Measurements from ENCODE around the gene OR52R1. TPM values are rescaled to one million over a fixed set of nuclear protein-coding genes. Genes with fewer than 3 reads are reported as not detected.

OR52R1 gene
- total and polyA plus RNA-seq, 2 donors (not counting 3 experiments of a cell fraction or from before 2014, with no cell fraction given) = not detected

DNA sequence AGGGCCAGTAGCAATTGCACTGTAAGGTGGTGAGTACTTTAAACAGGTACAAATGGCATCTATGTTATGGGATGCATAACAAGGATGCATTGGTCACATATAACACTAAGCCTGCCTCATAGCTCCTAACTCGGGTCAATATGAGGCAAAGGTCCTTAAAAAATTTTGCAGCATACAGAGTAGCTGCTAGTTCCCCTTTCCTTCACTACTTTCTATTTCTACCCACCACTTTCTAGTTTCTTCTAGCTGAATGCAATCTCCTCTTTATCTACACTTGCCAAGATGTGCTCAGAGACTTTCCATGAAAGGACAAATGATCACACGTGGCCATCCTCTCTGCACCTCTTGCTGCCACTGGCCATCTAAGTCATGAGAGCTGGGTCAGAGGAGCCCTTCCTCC lies 26.7 kb upstream of the OR52R1 start:
- Histone ChIP-seq H3K9me1 (replicated peaks; ENCODE audit: control insufficient read depth, extremely low read depth, insufficient read depth, low read length) (no peaks in the 10 kb centered on the region), H3K9me3 (replicated peaks; ENCODE audit: control insufficient read depth, insufficient read depth, low read length) (no peaks in the 10 kb centered on the region), H4K20me1 (replicated peaks; ENCODE audit: control insufficient read depth, extremely low read depth, insufficient read depth, low read length) (no peaks in the 10 kb centered on the region), H2AFZ (ENCODE audit: low read depth, low read length) (no peak overlapping the region), H3K27ac (ENCODE audit: insufficient read depth, low read depth, low read length) (no peak overlapping the region), H3K36me3 (ENCODE audit: control insufficient read depth in 2 of 2, extremely low read depth in 1 of 2, insufficient read depth in 2 of 2, low read length in 2 of 2) (no peaks in the 10 kb centered on the region), H3K79me2 (ENCODE audit: control insufficient read depth, insufficient read depth, low read length) (no peaks in the 10 kb centered on the region), H3K9ac (replicated peaks; ENCODE audit: extremely low read depth, insufficient read depth, low read length) (no peak overlapping the region), H3K4me1 (ENCODE audit: control insufficient read depth, extremely low read depth, insufficient read depth, low read length) (no peaks in the 10 kb centered on the region), H3K4me2 (ENCODE audit: insufficient read depth, low read length) (no peak overlapping the region), H3K27me3 (ENCODE audit: control insufficient read depth in 2 of 2, insufficient read depth in 2 of 2, low read length in 2 of 2) (no peaks in the 10 kb centered on the region), H3K4me3 (replicated peaks in 1 of 3; ENCODE audit: insufficient read depth in 1 of 3, low read depth in 1 of 3, low read length in 3 of 3) (no peak overlapping the region)
- intact Hi-C loops (cut with micrococcal nuclease) = no loop called here
- dilution Hi-C loops (cut with MboI; ENCODE audit: extremely low pct_ligation_motif_present, low sequenced_read_pairs) = no loop called here
- DNase-seq (ENCODE audit: low read depth, low spot score) (no peak), FAIRE-seq (no peak)
- no TSS peak for BruUV-seq (replicated peaks)
- ChIA-PET POLR2A (no interaction called here), CTCF (no interaction called here)
- TF ChIP-seq POLR2A (IDR thresholded peaks at IDR 0.05; ENCODE audit: low read depth, low read length) (no peak), EZH2 (IDR thresholded peaks at IDR 0.05; ENCODE audit: borderline replicate concordance, low read depth, low read length, severe bottlenecking) (no peak), FOS (IDR thresholded peaks at IDR 0.05; ENCODE audit: borderline replicate concordance, insufficient read depth, low read length) (no peak), MYC (IDR thresholded peaks at IDR 0.05; ENCODE audit: low read depth, low read length) (no peak), POLR2AphosphoS5 (IDR thresholded peaks at IDR 0.05; ENCODE audit: insufficient read depth, low read depth, low read length) (no peak)
- TF ChIP-seq, protein P1, sequence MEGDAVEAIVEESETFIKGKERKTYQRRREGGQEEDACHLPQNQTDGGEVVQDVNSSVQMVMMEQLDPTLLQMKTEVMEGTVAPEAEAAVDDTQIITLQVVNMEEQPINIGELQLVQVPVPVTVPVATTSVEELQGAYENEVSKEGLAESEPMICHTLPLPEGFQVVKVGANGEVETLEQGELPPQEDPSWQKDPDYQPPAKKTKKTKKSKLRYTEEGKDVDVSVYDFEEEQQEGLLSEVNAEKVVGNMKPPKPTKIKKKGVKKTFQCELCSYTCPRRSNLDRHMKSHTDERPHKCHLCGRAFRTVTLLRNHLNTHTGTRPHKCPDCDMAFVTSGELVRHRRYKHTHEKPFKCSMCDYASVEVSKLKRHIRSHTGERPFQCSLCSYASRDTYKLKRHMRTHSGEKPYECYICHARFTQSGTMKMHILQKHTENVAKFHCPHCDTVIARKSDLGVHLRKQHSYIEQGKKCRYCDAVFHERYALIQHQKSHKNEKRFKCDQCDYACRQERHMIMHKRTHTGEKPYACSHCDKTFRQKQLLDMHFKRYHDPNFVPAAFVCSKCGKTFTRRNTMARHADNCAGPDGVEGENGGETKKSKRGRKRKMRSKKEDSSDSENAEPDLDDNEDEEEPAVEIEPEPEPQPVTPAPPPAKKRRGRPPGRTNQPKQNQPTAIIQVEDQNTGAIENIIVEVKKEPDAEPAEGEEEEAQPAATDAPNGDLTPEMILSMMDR (IDR thresholded peaks at IDR 0.05; ENCODE audit: extremely low read depth in 1 of 2, insufficient read depth in 1 of 2, low read depth in 1 of 2, low read length in 2 of 2) = no peak
- TF ChIP-seq, protein P2, sequence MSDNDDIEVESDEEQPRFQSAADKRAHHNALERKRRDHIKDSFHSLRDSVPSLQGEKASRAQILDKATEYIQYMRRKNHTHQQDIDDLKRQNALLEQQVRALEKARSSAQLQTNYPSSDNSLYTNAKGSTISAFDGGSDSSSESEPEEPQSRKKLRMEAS (IDR thresholded peaks at IDR 0.05; ENCODE audit: insufficient read depth, insufficient read length) = no peak

Measured in endothelial cell of umbilical vein (primary cell).